Activated B cell treated with CpG ODN at 0.5 μM for 24 hours (primary cell): ENCODE data around the gene N4BP2L2. TPM values are rescaled to one million over a fixed set of nuclear protein-coding genes. Genes with fewer than 3 reads are reported as not detected.

ENCODE experiments used
- ATAC-seq: fragments of 200-7000 bp; cut with Tn5 transposase; one replicate; pipeline ENCODE4 v1.10.0; 2021; ENCODE audit warnings: low read depth, mild to moderate bottlenecking, moderate library complexity
- CTCF ChIA-PET: fragments of 350-600 bp; sonication (Branson Sonifier 250); formaldehyde crosslinking; loops from one replicate; lab custom pipeline; 2021; ENCODE audit warnings: antibody characterized with exemption; lab: Charles Lee
- POLR2A ChIA-PET: fragments of 350-600 bp; sonication (Branson Sonifier 250); formaldehyde crosslinking; loops from one replicate; lab custom pipeline; 2021; ENCODE audit warnings: antibody characterized with exemption; lab: Charles Lee
- DNase-seq: peaks from one replicate; pipeline ENCODE4 v3.0.0; 2022
- H3K27ac Mint-ChIP-seq: one replicate; pipeline ENCODE4 v1.8.0; 2020; ENCODE audit warnings: mixed read lengths
- H3K27me3 Mint-ChIP-seq: one replicate; pipeline ENCODE4 v1.8.0; 2021; ENCODE audit warnings: mixed read lengths
- H3K36me3 Mint-ChIP-seq: one replicate; pipeline ENCODE4 v1.8.0; 2021; ENCODE audit warnings: low read depth, mixed read lengths
- H3K4me1 Mint-ChIP-seq: one replicate; pipeline ENCODE4 v1.8.0; 2021; ENCODE audit warnings: mixed read lengths
- H3K4me3 Mint-ChIP-seq: one replicate; pipeline ENCODE4 v1.8.0; 2020; ENCODE audit warnings: mild to moderate bottlenecking, mixed read lengths
- H3K9me3 Mint-ChIP-seq: one replicate; pipeline ENCODE4 v1.8.0; 2020; ENCODE audit warnings: mixed read lengths
- CTCF ChIP-seq: fragments of 200-600 bp; IDR thresholded peaks from one replicate; pipeline ENCODE4 v1.8.0; 2022; ENCODE audit warnings: antibody characterized with exemption, mild to moderate bottlenecking
- intact Hi-C: fragments of 100-400 bp; cut with micrococcal nuclease; formaldehyde crosslinking; loops from one replicate; pipeline ENCODE4 v1.15.1; 2024
- total RNA-seq: library from RNA; stranded (reverse); gene quantifications from 2 replicates; pipeline ENCODE4 v1.2.3, GENCODE V29; 2022

The N4BP2L2 gene
- total RNA-seq, 1 donor from 2014 or later, result 153 TPM

GRCh38 chr13:32446220-32446619, 92.4 kb downstream of the N4BP2L2 start:
- no peaks in the 10 kb centered on the region for H3K9me3 Mint-ChIP-seq
- ChIA-PET POLR2A (no interaction called here), CTCF (no interaction called here)
- H3K36me3 Mint-ChIP-seq, result peaks cover 1% of the 10 kb centered on the region
- DNase-seq, result no peak
- H3K27me3 Mint-ChIP-seq, result no peaks in the 10 kb centered on the region
- H3K27ac Mint-ChIP-seq, result no peak overlapping the region
- no peak overlapping the region for H3K4me3 Mint-ChIP-seq
- peaks cover 21% of the 10 kb centered on the region for H3K4me1 Mint-ChIP-seq
- ATAC-seq, result no peak
- TF ChIP-seq CTCF, result no peak
- intact Hi-C loops, result no loop called here

GRCh38 chr13:32445461-32445860, 93.1 kb downstream of the N4BP2L2 start:
- TF ChIP-seq CTCF, result no peak
- Mint-ChIP-seq H3K9me3 (no peaks in the 10 kb centered on the region), H3K27me3 (no peaks in the 10 kb centered on the region), H3K36me3 (no peaks in the 10 kb centered on the region), H3K4me3 (no peak overlapping the region), H3K4me1 (peaks cover 21% of the 10 kb centered on the region), H3K27ac (no peak overlapping the region)
- CTCF ChIA-PET, result no interaction called here
- ATAC-seq, result no peak
- intact Hi-C loops, result no loop called here
- POLR2A ChIA-PET, result interaction anchor here (1.4 kb wide), 1 partner anchor 17 kb away, joined by 7 read pairs; the partner anchor contains the start of gene N4BP2L1
- no peak for DNase-seq

GRCh38 chr13:32443111-32443510, 95.5 kb downstream of the N4BP2L2 start:
- Mint-ChIP-seq H3K4me1 (peaks cover 21% of the 10 kb centered on the region), H3K27ac (peak overlapping the region; percentile 71), H3K9me3 (no peaks in the 10 kb centered on the region), H3K36me3 (peaks cover 1% of the 10 kb centered on the region), H3K27me3 (no peaks in the 10 kb centered on the region), H3K4me3 (peak overlapping the region; percentile 15)
- DNase-seq (no peak), ATAC-seq (peak; percentile 84)
- CTCF ChIA-PET, result interaction anchor here (0.9 to 2.7 kb wide), 9 partner anchors 20 to 533 kb away, joined by 3 to 11 read pairs (median 4); no protein-coding TSS in a partner anchor
- peak; percentile 26 for TF ChIP-seq CTCF
- intact Hi-C loops, result loop anchor here (1.0 to 5.0 kb wide), 11 partner anchors 15 to 1011 kb away; partner anchors contain the start of genes BRCA2, N4BP2L1, N4BP2L2 and ZAR1L
- POLR2A ChIA-PET, result interaction anchor here (1.1 kb wide), 1 partner anchor 15 kb away, joined by 6 read pairs; the partner anchor contains the start of gene N4BP2L1

GRCh38 chr13:32438871-32439270, 99.7 kb downstream of the N4BP2L2 start:
- H3K27ac Mint-ChIP-seq, result no peak overlapping the region
- no peak for DNase-seq
- H3K27me3 Mint-ChIP-seq, result no peaks in the 10 kb centered on the region
- H3K4me3 Mint-ChIP-seq, result no peak overlapping the region
- TF ChIP-seq CTCF, result no peak
- intact Hi-C loops, result no loop called here
- ATAC-seq, result no peak
- H3K4me1 Mint-ChIP-seq, result peaks cover 12% of the 10 kb centered on the region
- H3K36me3 Mint-ChIP-seq, result peaks cover 1% of the 10 kb centered on the region
- CTCF ChIA-PET, result no interaction called here
- POLR2A ChIA-PET, result interaction anchor here (0.8 kb wide), 1 partner anchor 11 kb away, joined by 3 read pairs; the partner anchor contains the start of gene N4BP2L1
- no peaks in the 10 kb centered on the region for H3K9me3 Mint-ChIP-seq

GRCh38 chr13:32432856-32433255, 105.7 kb downstream of the N4BP2L2 start:
- ChIA-PET CTCF (no interaction called here), POLR2A (no interaction called here)
- Mint-ChIP-seq H3K4me1 (peaks cover 19% of the 10 kb centered on the region), H3K9me3 (no peaks in the 10 kb centered on the region), H3K27me3 (no peaks in the 10 kb centered on the region), H3K4me3 (no peak overlapping the region), H3K27ac (no peak overlapping the region), H3K36me3 (peaks cover 10% of the 10 kb centered on the region)
- DNase-seq (no peak), ATAC-seq (no peak)
- no peak for TF ChIP-seq CTCF
- intact Hi-C loops, result no loop called here
